Skeletal muscle tissue (tissue), 4 donors: ENCODE data around the gene LRRFIP1. TPM values are rescaled to one million over a fixed set of nuclear protein-coding genes. Genes with fewer than 3 reads are reported as not detected.
A peak's percentile ranks its signal among the peaks of the same experiment; 100 is the strongest.
"Not testable (repeated sequence)": the region's sequence is repeated elsewhere in the genome, so short reads cannot be mapped to it uniquely, and the experiment has no call there.

Experiments used
- H3K27ac ChIP-seq: one replicate; pipeline ENCODE4 v1.7.0; 2013; ENCODE audit warnings: mild to moderate bottlenecking, low read depth, low read length, inconsistent platforms
- H3K27me3 ChIP-seq, 3 donors: one replicate each; pipeline ENCODE4 v1.7.0; 2013; ENCODE audit warnings: low read length in 3 of 3; ENCODE audit not compliant: control insufficient read depth in 3 of 3, insufficient read depth in 3 of 3
- H3K36me3 ChIP-seq, 3 donors: one replicate each; pipeline ENCODE4 v1.7.0; 2013; ENCODE audit warnings: low read length in 3 of 3; ENCODE audit not compliant: control insufficient read depth in 3 of 3, insufficient read depth in 3 of 3
- H3K4me1 ChIP-seq, 3 donors: one replicate each; pipeline ENCODE4 v1.7.0; 2013; ENCODE audit warnings: low read length in 3 of 3, mild to moderate bottlenecking in 3 of 3; ENCODE audit not compliant: control insufficient read depth in 3 of 3, insufficient read depth in 3 of 3
- H3K4me3 ChIP-seq, 3 donors: one replicate each; pipeline ENCODE4 v1.7.0; 2013; ENCODE audit warnings: low read length in 3 of 3
- H3K9ac ChIP-seq, 3 donors: one replicate each; pipeline ENCODE4 v1.7.0; 2013; ENCODE audit warnings: low read length in 3 of 3, mild to moderate bottlenecking in 3 of 3, moderate library complexity in 2 of 3, low read depth in 1 of 3
- H3K9me3 ChIP-seq, 3 donors: one replicate each; pipeline ENCODE4 v1.7.0; 2013; ENCODE audit warnings: low read length in 3 of 3; ENCODE audit not compliant: control insufficient read depth in 3 of 3
- total RNA-seq: library from RNA; depleted of rRNA; stranded (reverse); fragments of >200 nt; gene quantifications from one replicate; pipeline ENCODE4 v1.2.3, GENCODE V29; 2014
- donor health status: Osteomylitis.

Gene LRRFIP1
- total RNA-seq, 1 donor from 2014 or later: 65.8 TPM

DNA sequence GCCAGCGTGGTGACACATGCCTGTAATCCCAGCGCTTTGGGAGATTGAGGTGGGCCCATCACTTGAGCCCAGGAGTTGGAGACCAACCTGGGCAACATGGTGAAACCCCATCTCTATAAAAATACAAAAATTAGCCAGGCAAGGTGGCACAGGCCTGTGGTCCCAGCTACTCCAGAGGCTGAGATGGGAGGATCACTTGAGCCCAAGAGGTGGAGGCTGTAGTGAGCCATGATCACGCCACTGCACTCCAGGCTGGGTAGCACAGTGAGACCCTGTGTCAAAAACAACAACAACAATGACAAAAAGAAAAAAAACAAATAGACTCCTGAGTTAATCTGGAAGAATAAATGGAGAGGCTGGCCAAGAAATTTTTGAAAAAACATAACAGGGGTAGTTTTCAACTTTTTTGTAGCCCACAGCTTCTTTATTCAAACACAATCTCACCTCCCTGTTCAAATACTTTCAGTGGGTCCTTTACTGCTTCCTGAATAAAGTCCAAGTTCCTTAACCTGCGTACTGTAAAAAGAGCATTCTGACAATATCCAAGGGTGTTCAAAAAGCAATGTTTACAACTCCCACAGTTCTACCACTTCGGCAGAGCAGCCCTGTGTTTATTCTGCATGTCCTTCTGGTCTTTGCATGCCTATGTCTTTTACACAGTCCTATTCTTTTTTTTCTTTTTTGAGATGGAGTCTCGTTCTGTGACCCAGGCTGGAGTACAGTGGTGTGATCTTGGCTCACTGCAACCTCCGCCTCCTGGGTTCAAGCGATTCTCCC, 53.5 kb downstream of the LRRFIP1 start:
- no peaks in the 10 kb centered on the region for H3K36me3 ChIP-seq
- no peaks in the 10 kb centered on the region for H3K9me3 ChIP-seq
- no peak overlapping the region for H3K27ac ChIP-seq
- peaks cover 47 to 59% (median 47%) of the 10 kb centered on the region in 3 donors for H3K4me1 ChIP-seq
- H3K4me3 ChIP-seq: no peak overlapping the region
- no peaks in the 10 kb centered on the region for H3K27me3 ChIP-seq
- H3K9ac ChIP-seq: no peak overlapping the region

DNA sequence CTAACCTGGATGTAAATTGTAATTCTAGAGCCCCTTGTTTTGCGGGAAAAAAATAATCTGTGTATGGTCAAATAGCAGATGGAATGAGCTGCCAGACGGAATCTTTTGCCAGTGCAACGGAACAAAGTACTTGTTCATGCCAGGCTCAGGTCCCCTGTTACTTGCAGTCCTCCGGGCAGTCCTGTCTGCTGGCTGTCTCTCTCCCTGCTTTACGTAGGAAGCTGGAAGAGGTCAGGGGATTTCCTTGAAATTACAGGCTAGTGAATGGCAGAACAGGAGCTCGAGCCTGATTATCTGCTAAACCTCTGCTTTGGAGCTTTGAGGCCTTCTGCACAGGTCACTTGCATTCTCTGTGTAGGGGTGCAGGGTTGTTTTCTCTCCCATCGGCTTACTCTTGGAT, 54.8 kb downstream of the LRRFIP1 start:
- no peak overlapping the region for H3K4me3 ChIP-seq
- peaks cover 41 to 55% (median 42%) of the 10 kb centered on the region in 3 donors for H3K4me1 ChIP-seq
- peak overlapping the region in 1 of 3 donors; percentile 57 for H3K9ac ChIP-seq
- H3K9me3 ChIP-seq: no peaks in the 10 kb centered on the region
- H3K36me3 ChIP-seq: peaks cover 0 to 3% (median 0%) of the 10 kb centered on the region in 3 donors
- H3K27ac ChIP-seq: peak overlapping the region; percentile 74
- H3K27me3 ChIP-seq: no peaks in the 10 kb centered on the region

DNA sequence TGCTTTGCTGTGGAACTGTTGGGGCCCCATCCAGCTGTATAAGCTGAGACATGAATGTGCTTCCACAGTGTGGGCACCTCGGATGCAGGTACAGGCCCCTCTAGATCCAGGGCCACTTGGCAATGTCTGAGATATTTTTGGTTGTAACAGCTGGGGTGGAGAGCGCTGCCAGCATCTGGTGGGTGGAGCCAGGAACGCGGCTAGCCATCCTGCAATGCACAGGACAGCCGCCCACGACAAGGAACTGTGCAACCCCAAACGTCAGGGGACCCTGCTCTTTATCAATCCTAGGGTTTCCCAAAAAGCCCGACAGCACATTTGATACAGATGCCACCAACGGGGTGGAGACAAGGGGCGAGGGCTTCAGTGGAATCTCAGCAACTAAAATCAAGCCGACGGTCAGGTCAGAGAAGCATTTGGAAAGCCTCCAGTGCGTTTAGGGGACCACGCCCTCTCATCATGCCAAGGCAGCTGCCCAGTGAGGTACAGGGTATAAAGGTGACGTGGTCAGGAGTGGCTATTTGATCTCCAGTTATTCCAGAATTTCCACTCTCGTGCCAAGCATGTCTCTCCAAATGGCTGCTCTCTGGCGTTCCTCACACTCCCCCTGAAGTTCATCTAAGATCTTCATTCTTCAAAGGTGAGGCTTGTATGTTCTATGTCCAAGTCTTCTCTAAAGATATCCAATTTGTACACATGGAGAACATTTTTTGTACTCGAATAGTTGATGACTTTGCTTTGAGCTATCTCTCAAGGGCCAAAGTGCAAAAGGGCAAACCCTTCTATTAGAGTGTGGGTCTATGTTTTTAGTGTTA, 55.7 kb downstream of the LRRFIP1 start:
- Histone ChIP-seq H3K4me3 (peak overlapping the region in 2 of 3 donors; percentile 5 to 24), H3K27ac (peak overlapping the region; percentile 74), H3K9ac (peak overlapping the region in 2 of 3 donors; percentile 33 to 52), H3K27me3 (no peaks in the 10 kb centered on the region), H3K9me3 (no peaks in the 10 kb centered on the region), H3K4me1 (peaks cover 38 to 54% (median 39%) of the 10 kb centered on the region in 3 donors), H3K36me3 (peaks cover 0 to 3% (median 0%) of the 10 kb centered on the region in 3 donors)

DNA sequence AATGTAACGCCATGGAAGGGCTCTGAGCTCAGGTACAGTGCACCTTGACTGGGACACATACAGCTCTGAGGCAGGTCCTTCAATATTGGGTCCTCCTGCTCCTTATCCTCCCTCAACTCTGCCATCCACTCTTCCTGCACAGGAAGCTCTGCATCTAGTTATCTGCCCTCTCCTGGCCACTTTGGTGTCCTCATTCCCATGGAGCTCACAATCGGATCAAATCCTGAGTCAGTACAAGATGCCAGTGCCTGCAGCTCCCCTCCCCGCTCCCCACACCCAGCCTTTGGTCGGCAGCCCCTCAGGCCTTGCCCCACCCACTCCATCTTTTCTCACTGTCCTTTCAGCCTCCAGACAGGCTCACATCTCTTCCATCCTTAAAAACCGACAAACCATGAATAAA, 58.0 kb downstream of the LRRFIP1 start:
- H3K9ac ChIP-seq: no peak overlapping the region
- H3K4me1 ChIP-seq: peaks cover 52 to 57% (median 52%) of the 10 kb centered on the region in 3 donors
- H3K27me3 ChIP-seq: no peaks in the 10 kb centered on the region
- H3K27ac ChIP-seq: no peak overlapping the region
- no peak overlapping the region for H3K4me3 ChIP-seq
- H3K9me3 ChIP-seq: no peaks in the 10 kb centered on the region
- peaks cover 0 to 3% (median 0%) of the 10 kb centered on the region in 3 donors for H3K36me3 ChIP-seq

DNA sequence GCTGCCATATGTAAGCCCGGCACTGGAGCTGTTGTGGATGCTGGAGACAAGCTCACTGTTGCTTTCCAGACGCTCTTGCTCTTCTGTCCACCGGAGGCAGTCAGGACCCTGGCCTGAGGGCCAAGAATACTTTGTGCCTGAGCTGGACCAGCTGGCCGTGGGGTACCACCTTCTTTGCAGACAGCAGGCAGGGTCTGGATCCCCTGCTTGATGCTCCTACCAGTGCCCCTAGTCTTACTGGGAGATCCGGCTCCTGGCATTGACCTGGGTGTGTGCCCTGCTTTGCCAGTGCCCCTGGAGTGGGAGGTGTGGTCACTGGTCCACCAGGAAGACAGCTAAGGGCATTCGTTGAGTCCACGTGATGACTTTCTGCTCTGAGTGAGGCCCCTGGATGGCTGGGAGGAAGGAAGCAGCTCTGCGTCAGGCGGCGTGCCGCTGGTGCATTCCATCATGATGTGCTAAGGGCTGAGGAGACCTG, 59.3 kb downstream of the LRRFIP1 start:
- no peak overlapping the region for H3K9ac ChIP-seq
- peaks cover 0 to 3% (median 0%) of the 10 kb centered on the region in 3 donors for H3K36me3 ChIP-seq
- H3K27me3 ChIP-seq: no peaks in the 10 kb centered on the region
- H3K9me3 ChIP-seq: no peaks in the 10 kb centered on the region
- no peak overlapping the region for H3K4me3 ChIP-seq
- peak overlapping the region; percentile 80 for H3K27ac ChIP-seq
- peaks cover 57 to 61% (median 60%) of the 10 kb centered on the region in 3 donors for H3K4me1 ChIP-seq

DNA sequence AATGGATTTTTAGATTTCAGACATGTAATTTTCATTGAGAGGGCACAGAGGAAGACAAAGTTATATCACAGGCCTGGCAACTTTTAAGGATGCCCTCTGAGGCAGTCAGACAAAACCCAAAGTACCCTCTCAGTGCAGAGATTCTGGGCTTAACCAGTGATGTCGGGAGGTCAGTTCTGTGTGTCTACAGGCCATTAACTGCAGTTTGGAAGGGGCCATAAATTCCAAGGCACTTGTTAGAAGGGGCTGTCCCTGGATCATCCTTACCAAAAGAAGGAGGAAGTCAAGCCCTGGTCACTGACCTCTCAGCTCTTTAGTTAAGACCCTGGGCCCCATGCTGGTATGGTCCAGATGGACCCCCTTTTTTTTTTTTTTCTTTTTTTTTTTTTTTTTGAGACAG, 60.7 kb downstream of the LRRFIP1 start:
- H3K9me3 ChIP-seq: no peaks in the 10 kb centered on the region
- H3K27me3 ChIP-seq: no peaks in the 10 kb centered on the region
- H3K36me3 ChIP-seq: peaks cover 0 to 3% (median 0%) of the 10 kb centered on the region in 3 donors
- no peak overlapping the region for H3K4me3 ChIP-seq
- H3K9ac ChIP-seq: peak overlapping the region in 2 of 3 donors; percentile 35 to 61
- peaks cover 50 to 55% (median 54%) of the 10 kb centered on the region in 3 donors for H3K4me1 ChIP-seq
- H3K27ac ChIP-seq: peak overlapping the region; percentile 80

DNA sequence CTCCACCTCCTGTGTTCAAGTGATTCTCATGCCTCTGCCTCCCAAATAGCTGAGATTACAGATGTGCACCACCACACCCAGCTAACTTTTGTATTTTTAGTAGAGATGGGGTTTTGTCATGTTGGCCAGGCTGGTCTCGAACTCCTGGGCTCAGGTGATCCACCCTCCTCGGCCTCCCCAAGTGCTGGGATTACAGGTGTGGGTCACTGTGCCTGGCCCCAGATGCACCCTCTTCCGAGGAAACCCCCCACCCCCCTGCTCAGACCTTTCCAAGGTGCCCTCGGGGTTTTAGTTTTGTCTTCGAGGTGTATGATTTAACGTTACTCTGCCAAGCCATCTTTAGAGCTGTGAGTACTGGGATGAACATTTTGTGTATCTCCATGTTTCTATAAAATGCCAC, 61.2 kb downstream of the LRRFIP1 start:
- Histone ChIP-seq H3K27ac (peak overlapping the region; percentile 80), H3K4me1 (peaks cover 50 to 55% (median 54%) of the 10 kb centered on the region in 3 donors)
- not testable (repeated sequence) for H3K9ac ChIP-seq, H3K27me3 ChIP-seq, H3K36me3 ChIP-seq, H3K4me3 ChIP-seq, H3K9me3 ChIP-seq

DNA sequence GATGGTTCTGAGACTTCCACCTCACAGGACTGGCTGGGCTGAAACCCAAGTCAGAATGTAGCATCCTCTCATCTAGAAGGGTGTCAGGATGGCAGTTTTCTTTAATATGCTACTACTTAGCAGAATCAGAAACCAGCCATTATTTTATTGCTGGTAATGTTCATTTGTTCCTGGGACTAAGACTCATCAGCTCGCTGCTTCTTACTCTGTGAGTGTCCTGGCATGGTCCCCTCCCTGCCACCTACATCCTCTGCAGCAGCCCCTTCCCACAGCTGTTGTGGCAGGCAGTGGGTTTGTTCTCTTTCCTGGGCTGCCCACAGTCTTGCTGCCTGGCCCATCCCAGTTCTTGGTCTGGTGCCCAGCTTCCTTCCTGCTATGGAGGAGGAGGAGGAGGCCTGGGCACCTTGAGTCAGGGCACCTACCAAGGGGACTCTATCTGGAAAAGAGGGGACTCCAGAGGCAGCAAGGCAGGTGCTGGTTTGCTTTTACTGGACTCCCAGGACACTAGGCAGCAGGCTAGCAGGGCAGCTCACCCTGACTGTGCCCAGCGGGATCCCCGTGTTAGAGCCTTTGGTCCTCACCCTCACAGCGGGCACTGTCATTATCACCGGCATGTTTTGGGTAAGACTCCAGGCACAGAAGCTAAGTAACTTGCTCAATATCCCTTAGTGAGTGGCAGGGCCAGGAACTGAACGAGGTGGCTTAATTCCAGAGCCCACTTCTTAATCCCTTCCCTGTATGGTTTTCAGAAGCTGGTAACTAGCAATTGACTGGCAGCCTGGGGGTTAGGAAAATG, 62.1 kb downstream of the LRRFIP1 start:
- Histone ChIP-seq H3K36me3 (peaks cover 0 to 3% (median 0%) of the 10 kb centered on the region in 3 donors), H3K4me1 (peaks cover 56 to 62% (median 58%) of the 10 kb centered on the region in 3 donors), H3K4me3 (peak overlapping the region in 1 of 3 donors; percentile 3), H3K9me3 (no peaks in the 10 kb centered on the region), H3K27ac (peak overlapping the region; percentile 80), H3K27me3 (no peaks in the 10 kb centered on the region), H3K9ac (peak overlapping the region; percentile 40 to 60 (median 53))
